HG03196 (cell line): ENCODE results near the gene EXOC3L2.

Experiments used
- ATAC-seq: cut with Tn5 transposase; IDR thresholded peaks from one replicate; pipeline ENCODE4 v1.9.1; 2021; ENCODE audit not compliant: unreplicated experiment

Gene EXOC3L2

GRCh38 chr19:45222724-45223123 lies 22.5 kb downstream of the EXOC3L2 start:
- no peak for ATAC-seq

GRCh38 chr19:45218911-45219743 lies 26.1 kb downstream of the EXOC3L2 start:
- no peak for ATAC-seq

GRCh38 chr19:45218426-45218825 lies 26.8 kb downstream of the EXOC3L2 start:
- ATAC-seq: no peak

- ATAC-seq: no peak
Measured at GRCh38 chr19:45217957-45218334, 27.3 kb downstream of the EXOC3L2 start.

GRCh38 chr19:45217193-45217956 lies 27.8 kb downstream of the EXOC3L2 start:
- no peak for ATAC-seq

- no peak for ATAC-seq
Measured at GRCh38 chr19:45216667-45217066, 28.5 kb downstream of the EXOC3L2 start.

GRCh38 chr19:45215391-45216191 lies 29.6 kb downstream of the EXOC3L2 start:
- ATAC-seq: no peak

- no peak for ATAC-seq
Measured at GRCh38 chr19:45213031-45213430, 32.2 kb downstream of the EXOC3L2 start.

GRCh38 chr19:45211751-45212381 lies 33.3 kb downstream of the EXOC3L2 start:
- ATAC-seq: no peak

- ATAC-seq: no peak
Measured at GRCh38 chr19:45206328-45206727, 38.9 kb downstream of the EXOC3L2 start.

- ATAC-seq: no peak
Measured at GRCh38 chr19:45205810-45206209, 39.4 kb downstream of the EXOC3L2 start.

GRCh38 chr19:45202637-45203036 lies 42.6 kb downstream of the EXOC3L2 start:
- ATAC-seq: no peak

- no peak for ATAC-seq
Measured at GRCh38 chr19:45200568-45200967, 44.6 kb downstream of the EXOC3L2 start.

GRCh38 chr19:45195764-45196163 lies 49.4 kb downstream of the EXOC3L2 start:
- no peak for ATAC-seq

- ATAC-seq: no peak
Measured at GRCh38 chr19:45191375-45191774, 53.8 kb downstream of the EXOC3L2 start.

- no peak for ATAC-seq
Measured at GRCh38 chr19:45189971-45190370, 55.2 kb downstream of the EXOC3L2 start.

GRCh38 chr19:45187421-45188100 lies 57.6 kb downstream of the EXOC3L2 start:
- ATAC-seq: no peak

- no peak for ATAC-seq
Measured at GRCh38 chr19:45186509-45187334, 58.5 kb downstream of the EXOC3L2 start.

- no peak for ATAC-seq
Measured at GRCh38 chr19:45184115-45184514, 61.1 kb downstream of the EXOC3L2 start.

- ATAC-seq: no peak
Measured at GRCh38 chr19:45182758-45183157, 62.4 kb downstream of the EXOC3L2 start.
